GM21423 (cell line): ENCODE data around the gene GRID2.
"Not testable (repeated sequence)": the region's sequence is repeated elsewhere in the genome, so short reads cannot be mapped to it uniquely, and the experiment has no call there.

Experiments used
- ATAC-seq: cut with Tn5 transposase; IDR thresholded peaks from one replicate; pipeline ENCODE4 v1.9.1; 2021; ENCODE audit warnings: mild to moderate bottlenecking, moderate library complexity; ENCODE audit not compliant: unreplicated experiment

Gene GRID2

GRCh38 chr4:93646233-93646930 lies 1342.6 kb downstream of the GRID2 start:
- ATAC-seq, result peak; percentile 76

GRCh38 chr4:93648258-93648657 lies 1344.5 kb downstream of the GRID2 start:
- no peak for ATAC-seq

GRCh38 chr4:93649828-93650227 lies 1346.1 kb downstream of the GRID2 start:
- no peak for ATAC-seq

GRCh38 chr4:93654211-93654610 lies 1350.4 kb downstream of the GRID2 start:
- no peak for ATAC-seq

- peak; percentile 51 for ATAC-seq
These were observed 1353.8 kb downstream of the GRID2 start for GRCh38 chr4:93657527-93657926.

- no peak for ATAC-seq
These were observed 1354.7 kb downstream of the GRID2 start for GRCh38 chr4:93658443-93658842.

- ATAC-seq, result no peak
These were observed 1355.9 kb downstream of the GRID2 start for GRCh38 chr4:93659629-93660028.

GRCh38 chr4:93660036-93660435 lies 1356.3 kb downstream of the GRID2 start:
- ATAC-seq, result no peak

GRCh38 chr4:93670434-93670833 lies 1366.7 kb downstream of the GRID2 start:
- no peak for ATAC-seq

GRCh38 chr4:93671093-93671492 lies 1367.3 kb downstream of the GRID2 start:
- ATAC-seq, result no peak

- not testable (repeated sequence) for ATAC-seq
These were observed 1373.2 kb downstream of the GRID2 start for GRCh38 chr4:93676937-93677336.

- no peak for ATAC-seq
These were observed 1380.8 kb downstream of the GRID2 start for GRCh38 chr4:93684571-93684970.

- no peak for ATAC-seq
These were observed 1383.5 kb downstream of the GRID2 start for GRCh38 chr4:93687304-93687703.

- no peak for ATAC-seq
These were observed 1385.2 kb downstream of the GRID2 start for GRCh38 chr4:93688978-93689377.

- ATAC-seq, result no peak
These were observed 1389.4 kb downstream of the GRID2 start for GRCh38 chr4:93693141-93693540.

GRCh38 chr4:93698686-93699085 lies 1394.9 kb downstream of the GRID2 start:
- no peak for ATAC-seq

- ATAC-seq, result no peak
These were observed 1396.8 kb downstream of the GRID2 start for GRCh38 chr4:93700571-93700970.

- peak; percentile 78 for ATAC-seq
These were observed 1406.5 kb downstream of the GRID2 start for GRCh38 chr4:93710101-93710846.

GRCh38 chr4:93710847-93711430 lies 1407.2 kb downstream of the GRID2 start:
- ATAC-seq, result no peak

GRCh38 chr4:93718233-93718632 lies 1414.5 kb downstream of the GRID2 start:
- no peak for ATAC-seq

GRCh38 chr4:93719552-93719951 lies 1415.8 kb downstream of the GRID2 start:
- no peak for ATAC-seq

GRCh38 chr4:93722446-93722845 lies 1418.7 kb downstream of the GRID2 start:
- no peak for ATAC-seq
